KBM-7 (cell line): ENCODE data around the gene TNS3.

Source experiments
- DNase-seq: peaks from one replicate; pipeline ENCODE4 v3.0.0-alpha.2; 2015
- in situ Hi-C: fragments of 300-500 bp; cut with MboI; formaldehyde crosslinking; loops from 2 replicates; pipeline ENCODE4 v1.14.3; 2020; ENCODE audit warnings: low sequenced_read_pairs, low pct_unique_long_range_greater_than_20kb, mixed read lengths

The TNS3 gene

DNA sequence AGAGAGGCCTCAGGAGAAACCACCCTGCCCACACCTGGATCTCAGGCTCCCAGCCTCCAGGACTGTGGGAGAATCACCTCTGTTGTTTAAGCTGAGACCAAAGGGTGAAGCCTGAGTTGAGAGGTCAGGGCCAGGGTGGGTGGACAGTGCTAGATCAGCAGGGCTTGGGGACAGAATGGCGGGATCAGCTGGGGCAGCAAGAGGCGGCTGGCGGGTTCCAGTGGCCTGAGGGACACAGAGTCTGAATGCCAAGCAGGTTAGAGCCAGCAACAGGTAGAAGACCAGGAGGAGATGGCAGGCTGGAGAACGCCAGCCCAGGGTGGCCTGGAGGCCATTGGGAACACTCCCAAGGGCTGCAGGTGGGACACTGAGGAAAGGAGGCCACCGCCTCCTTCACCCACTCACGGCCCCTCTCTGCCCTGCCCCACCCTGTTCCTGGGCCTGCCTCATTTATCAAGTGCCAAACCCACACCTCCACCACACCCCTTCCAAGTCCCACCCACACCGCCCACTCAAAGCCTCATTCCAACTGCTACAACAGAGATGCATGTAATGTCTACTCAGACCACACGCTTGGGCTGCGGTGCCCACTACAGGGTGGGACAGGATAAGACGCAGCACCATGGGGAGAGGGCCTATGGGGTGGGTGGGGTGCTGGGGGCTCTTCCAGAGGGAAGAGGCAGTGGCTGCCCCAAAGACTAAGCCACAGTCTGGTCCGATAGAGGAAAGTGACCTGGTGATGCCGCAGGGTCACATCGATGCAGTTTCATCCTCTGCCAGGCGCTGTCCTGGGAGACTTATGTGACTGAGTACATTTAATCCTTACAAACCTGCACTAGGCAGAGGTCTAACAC is 173.9 kb downstream of the TNS3 start:
- in situ Hi-C loops = no loop called here
- no peak for DNase-seq

DNA sequence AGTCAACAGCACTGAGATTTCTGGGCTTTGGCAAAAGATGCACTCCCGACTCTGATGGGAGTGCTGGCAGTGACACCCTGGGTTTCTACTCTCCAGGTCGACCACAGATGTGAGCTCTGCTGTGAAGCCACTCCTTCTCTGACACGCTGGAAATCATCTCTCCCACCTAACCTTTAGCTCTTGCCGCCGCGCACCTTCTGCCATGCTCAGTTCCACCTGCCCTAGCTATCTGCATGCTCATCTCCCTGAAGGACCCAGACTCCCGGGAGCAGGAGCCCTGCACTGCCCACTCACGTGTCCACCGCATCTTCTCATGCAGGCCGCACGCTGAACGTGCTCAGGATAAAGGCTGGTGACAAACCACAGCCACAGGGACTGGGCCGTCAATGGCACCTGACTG is 174.8 kb downstream of the TNS3 start:
- in situ Hi-C loops = no loop called here
- no peak for DNase-seq

DNA sequence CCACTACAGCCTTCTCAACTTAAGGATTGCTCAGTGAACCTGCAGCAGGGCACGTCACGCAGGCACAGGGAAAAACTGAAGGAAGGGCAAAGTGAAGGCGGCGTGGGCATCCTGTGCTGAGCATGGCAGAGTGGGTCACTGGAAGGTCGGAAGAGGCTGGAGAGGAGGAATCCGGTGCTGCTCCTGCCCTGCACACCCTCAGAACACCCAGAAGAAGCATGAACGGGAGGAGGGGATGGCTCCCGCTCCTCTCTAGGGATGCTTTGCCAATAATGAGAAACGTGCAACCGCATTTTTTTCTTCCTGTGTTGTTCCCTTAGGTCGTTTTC is 175.1 kb downstream of the TNS3 start:
- in situ Hi-C loops = no loop called here
- no peak for DNase-seq

DNA sequence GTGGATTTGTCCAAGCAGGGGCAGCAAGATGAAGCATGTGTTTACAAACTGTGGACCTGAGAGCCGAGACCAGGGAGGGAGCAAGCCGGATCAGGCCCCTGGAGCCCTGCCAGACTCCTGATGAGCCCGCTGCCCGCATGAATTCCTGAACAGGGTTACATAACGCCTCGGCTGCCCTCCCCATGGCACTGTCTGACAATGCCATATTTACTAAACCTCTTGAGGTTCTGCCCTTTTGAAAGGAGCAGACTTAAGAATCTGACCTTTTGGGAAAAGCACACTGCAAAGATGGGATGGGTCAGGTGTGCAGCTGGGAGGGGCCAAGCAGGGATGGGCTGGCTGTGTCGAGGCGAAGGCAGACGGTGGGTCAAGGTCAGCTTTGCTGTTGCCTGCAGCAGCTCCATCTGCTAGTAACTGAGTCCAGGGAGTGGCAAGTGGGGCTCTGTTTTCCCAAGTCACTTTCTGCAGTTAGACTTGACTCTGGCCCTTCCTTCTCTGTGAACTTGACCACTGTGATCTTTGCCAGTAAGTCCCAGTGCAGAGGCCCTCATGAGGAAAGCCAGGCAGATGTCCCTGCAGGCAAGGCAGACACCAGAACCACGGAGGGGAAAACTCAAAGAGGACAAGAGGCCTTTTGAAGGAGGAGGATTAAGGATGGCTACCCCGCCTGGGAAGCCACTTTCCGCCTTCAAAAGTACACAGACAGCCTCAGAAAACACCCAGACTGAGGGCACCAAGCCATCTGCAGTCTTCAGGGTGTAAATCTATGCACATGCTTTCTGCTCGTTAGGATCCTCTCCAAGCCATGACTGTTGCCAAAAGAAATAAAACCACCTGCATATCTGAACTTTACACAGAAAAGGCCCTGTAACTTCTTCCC is 175.8 kb downstream of the TNS3 start:
- no peak for DNase-seq
- in situ Hi-C loops = no loop called here

DNA sequence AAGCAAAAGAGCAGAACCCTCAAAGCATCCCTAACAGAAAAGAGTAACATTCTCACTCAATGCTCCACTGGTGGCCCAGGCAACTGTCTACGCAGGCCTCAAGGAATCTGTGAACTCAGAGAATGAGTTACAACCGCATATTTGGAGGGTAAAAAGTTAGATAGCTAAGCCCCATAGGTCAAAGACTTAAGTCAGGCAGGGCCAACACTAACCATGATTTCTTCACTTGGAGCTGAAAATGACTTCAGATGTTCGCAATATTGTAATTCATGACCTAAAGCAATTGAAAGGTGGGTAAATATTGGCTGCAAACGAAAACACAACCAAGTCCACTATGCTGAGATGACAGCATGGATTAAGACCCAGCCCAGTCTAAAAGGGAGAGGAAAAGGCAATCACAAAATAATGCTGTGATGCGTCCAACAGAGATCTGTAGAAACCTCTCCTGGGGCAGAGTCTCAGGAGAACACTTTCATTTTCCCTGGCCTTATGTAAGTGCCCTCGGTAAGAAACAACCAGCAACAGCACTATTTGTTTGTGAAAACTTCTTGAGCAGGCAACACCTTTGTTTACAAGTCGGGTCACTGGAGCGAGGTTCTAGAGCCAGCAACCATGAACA is 176.5 kb downstream of the TNS3 start:
- in situ Hi-C loops = no loop called here
- no peak for DNase-seq

- DNase-seq = no peak
- in situ Hi-C loops = no loop called here
Measured at GRCh38 chr7:47404010-47404409, 177.9 kb downstream of the TNS3 start.

GRCh38 chr7:47402941-47403866 is 178.7 kb downstream of the TNS3 start:
- in situ Hi-C loops = no loop called here
- no peak for DNase-seq

DNA sequence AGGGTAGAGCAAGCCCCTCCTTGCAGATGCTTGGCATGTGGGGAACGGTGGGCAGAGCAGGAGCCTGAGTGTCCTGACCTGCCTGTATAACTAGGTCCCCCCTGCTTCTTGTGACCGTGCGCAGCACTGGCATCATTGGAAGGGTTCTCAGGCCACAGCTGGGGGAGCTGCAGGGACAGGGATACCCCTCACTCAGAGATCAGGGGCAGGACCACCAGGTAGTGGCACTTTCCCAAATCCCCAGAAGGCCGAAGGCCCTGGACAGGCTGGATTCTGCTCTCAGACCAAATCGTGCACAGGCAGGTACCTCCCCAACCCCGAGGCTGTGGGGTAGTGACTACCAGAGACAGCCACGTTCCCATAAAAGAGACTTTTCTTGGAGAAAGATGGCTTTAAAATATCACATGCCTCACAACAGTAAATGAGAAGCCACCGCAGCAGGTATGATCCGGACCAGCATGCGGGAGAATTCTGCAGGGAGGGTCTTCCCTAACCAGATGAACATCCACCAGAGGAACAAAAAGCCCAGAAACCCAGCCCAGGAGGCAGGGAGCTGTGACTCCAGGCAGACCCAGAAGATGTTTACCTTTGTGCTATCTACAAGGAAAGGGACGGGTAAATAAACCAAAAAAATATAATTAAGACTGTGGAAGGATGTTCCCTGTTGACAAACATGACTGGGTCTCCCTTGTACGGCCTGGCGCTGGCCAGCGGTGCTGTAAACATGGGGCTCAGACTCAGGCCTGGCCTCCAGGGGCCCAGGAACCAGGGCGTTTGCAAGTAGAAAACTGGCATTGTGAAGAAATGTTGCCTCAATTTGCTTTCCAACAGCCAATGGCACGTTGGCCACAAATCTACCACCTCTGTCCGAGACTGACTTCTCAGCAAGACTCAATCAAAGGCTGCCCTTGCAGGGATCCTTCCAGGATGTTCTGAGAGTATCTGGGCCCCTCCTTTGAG is 180.0 kb downstream of the TNS3 start:
- in situ Hi-C loops = no loop called here
- DNase-seq = no peak

- no peak for DNase-seq
- in situ Hi-C loops = no loop called here
Measured at GRCh38 chr7:47400741-47401206, 181.1 kb downstream of the TNS3 start.

DNA sequence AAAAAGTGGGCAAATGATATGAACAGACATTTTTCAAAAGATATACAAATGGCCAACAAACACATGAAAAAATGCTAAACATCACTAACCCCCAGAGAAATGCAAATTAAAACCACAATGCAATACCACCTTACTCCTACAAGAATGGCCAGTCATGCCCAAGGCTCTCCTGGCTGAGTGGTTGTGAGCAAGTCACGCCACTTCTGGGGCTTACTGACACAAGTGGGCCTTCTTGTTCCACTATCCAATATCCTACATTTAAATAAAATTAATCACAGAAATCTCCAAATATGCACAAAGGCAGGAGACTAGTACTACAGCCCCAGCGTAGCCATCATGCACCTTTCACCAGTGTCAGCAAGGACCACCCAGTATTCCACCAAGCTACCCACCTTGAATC is 181.9 kb downstream of the TNS3 start:
- in situ Hi-C loops = no loop called here
- no peak for DNase-seq

DNA sequence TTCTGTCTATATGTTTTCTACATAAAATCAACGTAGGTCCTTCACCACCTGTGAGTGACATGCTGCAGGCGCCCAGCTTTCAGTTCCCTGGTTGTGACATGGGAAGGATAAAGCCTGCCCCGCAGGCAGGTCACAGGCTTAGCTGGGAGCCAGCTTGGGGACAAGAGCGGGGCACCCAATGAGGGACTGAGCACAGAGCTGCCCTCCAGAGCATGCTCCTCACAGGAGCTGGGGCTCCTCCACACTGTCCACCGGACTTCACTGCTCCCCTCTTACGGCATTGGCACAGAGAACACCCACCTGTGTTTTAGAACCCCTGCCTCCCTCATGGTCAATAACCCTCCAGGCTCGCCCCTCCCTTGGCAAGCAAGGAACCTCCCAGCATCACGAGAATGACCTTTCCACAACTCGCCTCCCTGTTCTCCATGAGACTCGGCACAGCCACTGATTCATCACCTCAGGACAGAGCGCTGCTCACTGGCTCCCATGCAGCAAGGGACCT is 187.1 kb downstream of the TNS3 start:
- in situ Hi-C loops = no loop called here
- no peak for DNase-seq

DNA sequence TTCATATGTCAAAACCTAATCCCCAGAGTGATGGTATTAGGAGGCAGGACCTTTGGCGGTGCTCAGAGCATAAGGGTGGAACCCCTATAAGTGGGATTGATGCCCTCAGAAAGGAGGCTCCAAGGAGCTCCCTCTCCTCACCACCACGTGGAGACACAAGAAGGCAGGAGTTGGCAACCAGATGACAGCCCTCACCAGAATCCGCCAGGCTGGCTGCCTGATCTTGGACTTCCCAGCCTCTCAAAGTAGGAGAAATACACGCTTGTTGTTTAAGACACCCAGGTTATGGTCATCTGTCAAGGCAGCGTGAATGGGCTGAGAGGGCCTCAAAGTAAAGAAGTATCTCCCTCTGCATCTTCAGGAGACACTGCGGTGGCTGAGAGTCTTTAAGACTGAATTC is 187.7 kb downstream of the TNS3 start:
- in situ Hi-C loops = no loop called here
- no peak for DNase-seq

GRCh38 chr7:47393406-47393805 is 188.5 kb downstream of the TNS3 start:
- in situ Hi-C loops = no loop called here
- DNase-seq = no peak

DNA sequence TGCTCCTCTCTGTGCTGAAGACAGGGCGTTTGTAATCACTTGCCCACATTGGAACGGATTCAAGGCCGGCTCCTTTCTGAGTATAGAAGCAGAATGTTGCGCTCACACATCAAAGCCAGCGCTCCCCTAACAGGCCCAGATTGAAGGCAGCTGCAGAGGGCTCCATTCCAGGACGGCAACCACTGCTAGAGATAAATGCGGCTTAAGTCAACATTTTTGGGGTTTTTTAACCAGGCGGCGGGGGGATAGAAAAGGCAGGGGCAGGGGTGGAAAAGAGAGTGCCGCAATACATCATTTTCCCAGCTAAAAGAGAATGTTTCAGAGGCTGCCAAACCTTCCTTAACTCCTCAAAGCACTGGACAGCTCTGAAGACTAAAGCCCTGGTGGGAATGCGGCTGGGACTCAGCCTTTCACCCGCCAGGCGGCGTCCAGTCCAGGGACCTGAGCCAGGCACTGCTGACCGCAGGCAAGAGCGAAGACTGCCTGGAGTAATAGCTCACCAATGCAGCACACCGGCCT is 189.6 kb downstream of the TNS3 start:
- in situ Hi-C loops = no loop called here
- no peak for DNase-seq

DNA sequence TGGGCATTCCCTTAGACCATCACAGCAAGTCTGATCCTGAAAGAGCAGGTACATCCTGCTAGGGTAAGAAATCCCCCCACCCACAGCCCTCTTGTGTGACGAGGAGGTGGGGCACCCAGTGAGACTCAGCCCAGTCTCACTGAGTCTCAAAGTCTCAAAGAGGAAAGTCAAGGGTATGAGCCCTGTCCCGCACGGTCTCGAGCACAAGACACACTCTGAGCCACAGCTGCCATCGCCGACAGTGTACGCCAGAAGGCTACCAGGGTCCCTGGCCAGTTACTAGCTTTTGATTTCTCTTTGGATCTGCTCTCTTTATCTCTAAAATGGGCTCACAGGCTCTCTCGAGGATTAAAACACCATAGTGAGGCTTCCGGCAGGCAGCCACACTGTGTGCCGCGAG is 190.2 kb downstream of the TNS3 start:
- DNase-seq = no peak
- in situ Hi-C loops = no loop called here

GRCh38 chr7:47390914-47391313 is 191.0 kb downstream of the TNS3 start:
- DNase-seq = no peak
- in situ Hi-C loops = no loop called here

DNA sequence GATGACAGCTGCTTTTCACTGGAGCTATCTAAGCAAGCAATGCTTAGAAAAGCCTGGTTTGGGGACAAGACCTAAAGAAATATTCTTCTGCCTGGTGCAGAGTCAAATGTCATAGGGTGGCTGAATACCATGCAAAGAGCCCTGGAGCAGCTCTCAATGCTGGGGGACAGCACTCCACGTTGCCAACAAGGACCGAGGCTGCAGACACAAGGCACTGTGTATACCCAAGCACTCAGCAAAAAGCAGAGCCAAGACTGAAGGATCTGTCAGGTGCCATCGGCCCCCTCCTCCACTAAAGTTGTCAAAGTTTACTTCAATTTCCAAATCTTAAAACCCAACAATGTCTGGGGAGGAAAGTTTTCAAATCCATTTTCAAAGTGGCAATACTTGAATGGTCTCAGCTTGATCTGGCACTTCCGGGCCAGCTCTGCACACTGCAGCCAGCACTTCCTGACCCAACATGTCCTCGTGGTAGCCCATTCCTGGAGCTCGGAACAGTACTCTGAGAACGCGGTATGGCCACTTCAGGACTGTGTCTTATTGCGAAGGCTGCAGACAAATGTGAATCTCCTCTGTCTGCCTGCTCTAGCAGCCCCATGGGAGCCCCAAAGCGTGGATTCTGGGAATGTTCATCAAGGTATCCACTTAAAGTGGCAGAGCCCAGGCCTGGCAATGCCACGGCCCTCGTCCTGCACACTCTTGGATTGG is 191.8 kb downstream of the TNS3 start:
- no peak for DNase-seq
- in situ Hi-C loops = no loop called here
